Coronary artery (tissue), 2 donors: ENCODE results near the gene TMEM132C.

ENCODE experiments used
- DNase-seq: peaks from one replicate; pipeline ENCODE4 v3.0.0-alpha.2; 2017; ENCODE audit warnings: low spot score
- H3K27ac ChIP-seq, 2 donors: fragments of 200-600 bp; sonication (generic); one replicate each; pipeline ENCODE4 v1.5.1; 2016 to 2019
- H3K4me3 ChIP-seq: fragments of 200-600 bp; sonication (generic); 2 replicates; pipeline ENCODE4 v1.5.1; 2016; ENCODE audit warnings: mild to moderate bottlenecking, moderate library complexity
- CTCF ChIP-seq: fragments of 200-600 bp; sonication (generic); IDR thresholded peaks from one replicate; pipeline ENCODE4 v1.5.1; 2019; ENCODE audit warnings: antibody characterized with exemption

The TMEM132C gene

GRCh38 chr12:128421375-128421774, 154.4 kb downstream of the TMEM132C start:
- no peak for TF ChIP-seq CTCF
- no peak overlapping the region for H3K27ac ChIP-seq
- DNase-seq = no peak
- H3K4me3 ChIP-seq = no peak overlapping the region

GRCh38 chr12:128423205-128423604, 156.2 kb downstream of the TMEM132C start:
- TF ChIP-seq CTCF = no peak
- Histone ChIP-seq H3K27ac (no peak overlapping the region), H3K4me3 (no peak overlapping the region)
- DNase-seq = no peak

- no peak for TF ChIP-seq CTCF
- no peak overlapping the region for H3K4me3 ChIP-seq
- no peak overlapping the region for H3K27ac ChIP-seq
- DNase-seq = no peak
Observed at GRCh38 chr12:128424931-128425431, 158.0 kb downstream of the TMEM132C start.

- Histone ChIP-seq H3K27ac (no peak overlapping the region), H3K4me3 (no peak overlapping the region)
- no peak for TF ChIP-seq CTCF
- no peak for DNase-seq
Observed at GRCh38 chr12:128425666-128426331, 158.8 kb downstream of the TMEM132C start.

GRCh38 chr12:128426511-128426910, 159.5 kb downstream of the TMEM132C start:
- no peak for TF ChIP-seq CTCF
- Histone ChIP-seq H3K4me3 (no peak overlapping the region), H3K27ac (no peak overlapping the region)
- DNase-seq = no peak

GRCh38 chr12:128439796-128440195, 172.8 kb downstream of the TMEM132C start:
- no peak overlapping the region for H3K4me3 ChIP-seq

More at GRCh38 chr12:128439796-128440195, 172.8 kb downstream of the TMEM132C start:
- TF ChIP-seq CTCF = no peak
- H3K27ac ChIP-seq = no peak overlapping the region
- DNase-seq = no peak
